B cell (primary cell): Measurements from ENCODE around the gene COX6A2. TPM values are rescaled to one million over a fixed set of nuclear protein-coding genes. Genes with fewer than 3 reads are reported as not detected.

Experiments used
- ATAC-seq: fragments of 200-7000 bp; cut with Tn5 transposase; one replicate; pipeline ENCODE4 v1.10.0; 2021; ENCODE audit warnings: low read depth, mild to moderate bottlenecking, moderate number of reproducible peaks, moderate library complexity
- CTCF ChIA-PET: fragments of 350-600 bp; sonication (Branson Sonifier 250); formaldehyde crosslinking; loops from one replicate; lab custom pipeline; 2021; ENCODE audit warnings: antibody characterized with exemption, inconsistent platforms; lab: Charles Lee
- POLR2A ChIA-PET: fragments of 350-600 bp; sonication (Branson Sonifier 250); formaldehyde crosslinking; loops from one replicate; lab custom pipeline; 2021; ENCODE audit warnings: antibody characterized with exemption; lab: Charles Lee
- DNase-seq: peaks from one replicate; pipeline ENCODE4 v3.0.0; 2013
- H2AFZ ChIP-seq: 2 replicates; pipeline ENCODE4 v1.6.1; 2012; ENCODE audit warnings: mild to moderate bottlenecking, low read depth, low read length; ENCODE audit not compliant: insufficient read depth, poor library complexity, severe bottlenecking
- H3K27ac ChIP-seq, 2 donors: 1 replicate in 1 of 2; 2 replicates in 1 of 2; pipeline ENCODE4 v1.5.1; 2012 to 2013; ENCODE audit warnings: low read length in 2 of 2, mild to moderate bottlenecking in 2 of 2, moderate library complexity in 1 of 2
- H3K27me3 ChIP-seq, 4 experiments: fragments of 200-600 bp in 1 of 4; sonication (generic) in 1 of 4; replicated peaks in 1 of 4; 1 replicate in 2 of 4; 2 replicates in 2 of 4; pipeline versions ENCODE4 v1.6.1 to v1.7.0; 2013 to 2016; ENCODE audit warnings: low read length in 3 of 4, mild to moderate bottlenecking in 2 of 4, mixed read lengths in 1 of 4, moderate library complexity in 1 of 4; ENCODE audit not compliant: insufficient read depth in 4 of 4, control insufficient read depth in 3 of 4; ENCODE audit errors: control extremely low read depth in 1 of 4
- H3K36me3 ChIP-seq, 2 experiments: replicated peaks in 1 of 2; 1 replicate in 1 of 2; 2 replicates in 1 of 2; pipeline versions ENCODE4 v1.6.1 to v1.7.1; 2013; ENCODE audit warnings: low read length in 1 of 2; ENCODE audit not compliant: insufficient read depth in 2 of 2, control insufficient read depth in 1 of 2; ENCODE audit errors: control extremely low read depth in 1 of 2, extremely low read depth in 1 of 2
- H3K4me1 ChIP-seq, 2 donors: fragments of 200-600 bp in 1 of 2; sonication (generic) in 1 of 2; 1 replicate in 1 of 2; 2 replicates in 1 of 2; pipeline versions ENCODE4 v1.5.1 to v1.6.1; 2013 to 2017; ENCODE audit warnings: low read length in 2 of 2; ENCODE audit not compliant: control insufficient read depth in 2 of 2, insufficient read depth in 2 of 2
- H3K4me2 ChIP-seq: replicated peaks from 2 replicates; pipeline ENCODE3; 2012; ENCODE audit warnings: mild to moderate bottlenecking, low read depth, low read length; ENCODE audit not compliant: poor library complexity, severe bottlenecking
- H3K4me3 ChIP-seq, 5 experiments: fragments of 200-600 bp in 1 of 5; sonication (generic) in 1 of 5; 1 replicate in 3 of 5; 2 replicates in 2 of 5; pipeline versions ENCODE4 v1.5.1 to v1.7.0; 2011 to 2016; ENCODE audit warnings: low read length in 4 of 5, mild to moderate bottlenecking in 4 of 5, low read depth in 2 of 5, control low read depth in 1 of 5, moderate library complexity in 1 of 5; ENCODE audit not compliant: insufficient read depth in 1 of 5; ENCODE audit errors: control extremely low read depth in 1 of 5, extremely low read depth in 1 of 5
- H3K79me2 ChIP-seq: fragments of 200-600 bp; sonication (generic); one replicate; pipeline ENCODE4 v1.6.0; 2016; ENCODE audit warnings: low read length; ENCODE audit not compliant: control insufficient read depth, insufficient read depth
- H3K9ac ChIP-seq: fragments of 200-600 bp; sonication (generic); 2 replicates; pipeline ENCODE4 v1.6.1; 2017; ENCODE audit warnings: mild to moderate bottlenecking, low read length, moderate library complexity
- H3K9me3 ChIP-seq, 3 donors: one replicate each; pipeline versions ENCODE4 v1.6.1 to v1.7.1; 2013; ENCODE audit warnings: low read length in 2 of 3; ENCODE audit not compliant: control insufficient read depth in 2 of 3, insufficient read depth in 1 of 3; ENCODE audit errors: control extremely low read depth in 1 of 3
- H4K20me1 ChIP-seq: 2 replicates; pipeline ENCODE4 v1.6.0; 2012; ENCODE audit warnings: mild to moderate bottlenecking, low read length; ENCODE audit not compliant: insufficient read depth, control insufficient read depth, poor library complexity, severe bottlenecking
- H3K27ac Mint-ChIP-seq: one replicate; pipeline ENCODE4 v1.8.0; 2021; ENCODE audit warnings: mixed read lengths
- H3K27me3 Mint-ChIP-seq: one replicate; pipeline ENCODE4 v1.8.0; 2021; ENCODE audit warnings: mixed read lengths
- H3K4me1 Mint-ChIP-seq: one replicate; pipeline ENCODE4 v1.8.0; 2021; ENCODE audit warnings: mixed read lengths
- H3K4me3 Mint-ChIP-seq: one replicate; pipeline ENCODE4 v1.8.0; 2021; ENCODE audit warnings: mixed read lengths
- H3K9me3 Mint-ChIP-seq: one replicate; pipeline ENCODE4 v1.8.0; 2022; ENCODE audit warnings: mixed read lengths; ENCODE audit not compliant: insufficient read depth
- CTCF ChIP-seq: fragments of 200-600 bp; IDR thresholded peaks from one replicate; pipeline ENCODE4 v1.8.0; 2022; ENCODE audit warnings: antibody characterized with exemption, mild to moderate bottlenecking
- EZH2 ChIP-seq: IDR thresholded peaks from 2 replicates; pipeline ENCODE4 v1.6.1; 2012; ENCODE audit warnings: borderline replicate concordance, low read depth, mild to moderate bottlenecking, moderate library complexity, low read length; ENCODE audit not compliant: insufficient read depth, poor library complexity, severe bottlenecking
- WGBS: methylation state at CpG from one replicate; pipeline ENCODE4 v1.1.5; 2013; ENCODE audit warnings: missing lambda C conversion rate; ENCODE audit not compliant: insufficient coverage; 5-methylcytosine and 5-hydroxymethylcytosine counted together
- intact Hi-C: fragments of 100-400 bp; cut with micrococcal nuclease; formaldehyde crosslinking; loops from one replicate; pipeline ENCODE4 v1.10.0; 2022
- polyA plus RNA-seq: library from polyadenylated mRNA; depleted of rRNA; stranded (reverse); fragments of >200 nt; gene quantifications from 2 replicates; pipeline ENCODE4 v1.2.3, GENCODE V29; 2012
- total RNA-seq, 2 donors: library from RNA; stranded (reverse); fragments of 120-200 nt in 1 of 2; gene quantifications; 1 replicate in 1 of 2; 2 replicates in 1 of 2; pipeline versions ENCODE4 v1.2.3 to v1.2.4, GENCODE V29; 2013 to 2022

The COX6A2 gene
- total and polyA plus RNA-seq, 2 donors (not counting 1 experiment from before 2014, with no cell fraction given): not detected

GRCh38 chr16:31435341-31436220 lies 7.4 kb upstream of the COX6A2 start:
- 96% methylated on average over 40 of the region's 47 CpGs for WGBS
- intact Hi-C loops: no loop called here
- no peaks in the 10 kb centered on the region for H3K9me3 ChIP-seq
- no peak overlapping the region for H3K4me3 Mint-ChIP-seq
- no peaks in the 10 kb centered on the region for H3K36me3 ChIP-seq
- no peak overlapping the region for H3K27ac Mint-ChIP-seq
- H3K27me3 Mint-ChIP-seq: no peaks in the 10 kb centered on the region
- no peak overlapping the region for H3K27ac ChIP-seq
- H4K20me1 ChIP-seq: no peaks in the 10 kb centered on the region
- DNase-seq (no peak), ATAC-seq (no peak)
- no peaks in the 10 kb centered on the region for H3K79me2 ChIP-seq
- no peak overlapping the region for H3K9ac ChIP-seq
- H3K9me3 Mint-ChIP-seq: no peaks in the 10 kb centered on the region
- no peak for TF ChIP-seq CTCF
- no peak for TF ChIP-seq EZH2
- peaks cover 8 to 12% of the 10 kb centered on the region in 2 donors for H3K4me1 ChIP-seq
- H2AFZ ChIP-seq: no peak overlapping the region
- no peak overlapping the region for H3K4me2 ChIP-seq
- CTCF ChIA-PET: interaction anchor here (1.4 kb wide), 1 partner anchor 10 kb away, joined by 3 read pairs; no protein-coding TSS in a partner anchor
- POLR2A ChIA-PET: no interaction called here
- H3K4me3 ChIP-seq: no peak overlapping the region
- H3K27me3 ChIP-seq: peaks cover 0 to under 1% (median 0%) of the 10 kb centered on the region in 4 experiments
- peaks cover 13% of the 10 kb centered on the region for H3K4me1 Mint-ChIP-seq
